Measurements from ENCODE around the gene SLC12A4. TPM values are rescaled to one million over a fixed set of nuclear protein-coding genes. Genes with fewer than 3 reads are reported as not detected.

SLC12A4 gene
- total and polyA plus RNA-seq, 2 of the 13 experiments (the other 11 are each of a cell fraction or from before 2014, with no cell fraction given), result 65.1 to 84.3 TPM

DNA sequence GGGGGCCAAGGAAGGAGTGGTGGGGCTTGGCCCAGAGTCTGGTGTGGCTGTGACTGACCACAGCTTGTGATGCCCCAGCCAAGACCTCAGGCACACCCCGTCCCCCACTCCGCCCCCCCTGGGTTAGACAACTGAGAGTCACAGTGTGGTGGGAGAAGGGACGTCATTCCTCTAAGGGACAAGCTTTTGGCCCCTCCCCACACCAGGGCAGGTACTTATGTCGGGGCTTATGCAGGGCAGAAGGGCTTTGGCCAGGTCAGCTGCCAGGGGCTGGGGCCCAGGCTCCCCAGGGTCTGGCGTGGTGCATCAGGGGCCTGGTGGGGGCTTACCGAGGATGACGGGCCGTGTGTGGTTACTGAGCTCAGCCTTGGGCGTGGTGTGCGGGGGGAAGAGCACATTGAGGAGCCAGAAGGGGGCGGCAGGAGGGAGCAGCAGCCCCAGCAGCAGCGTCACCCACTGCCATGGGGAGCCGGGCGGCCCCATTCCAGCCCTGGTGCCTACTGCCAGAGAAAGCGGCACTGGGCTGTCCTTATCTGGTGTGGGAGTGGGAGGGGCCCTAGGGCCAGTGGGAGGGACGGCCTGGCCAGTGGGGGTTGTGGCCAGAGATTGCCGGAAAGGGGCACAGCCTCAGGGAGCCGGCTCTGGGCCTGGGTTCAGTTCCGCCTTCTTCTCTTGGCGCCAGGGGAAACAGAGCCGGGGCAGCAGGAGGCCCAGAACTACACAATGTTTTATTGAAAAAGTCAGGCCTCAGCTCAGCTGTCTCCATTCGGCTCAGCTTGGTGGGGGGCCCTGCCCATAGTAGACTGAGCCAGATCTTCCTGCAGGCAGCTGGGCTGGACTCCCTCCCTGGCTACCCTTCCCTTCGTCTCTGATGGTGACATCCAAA lies 24.6 kb downstream of the SLC12A4 start, which contains the start of gene LCAT (continued):
- 0 out of 2 replicates have a peak, but pooled peaks have one; percentile 51 for TF ChIP-seq SETDB1 (CRISPR knock-in tag; IDR thresholded peaks at IDR 0.05; ENCODE audit: borderline replicate concordance)
- peak; percentile 95 for TF ChIP-seq ZNF607 (CRISPR knock-in tag; IDR thresholded peaks at IDR 0.05; ENCODE audit: borderline replicate concordance)
- no peak for TF ChIP-seq NFE2 (CRISPR knock-in tag; IDR thresholded peaks at IDR 0.05)
- TF ChIP-seq, protein P1, sequence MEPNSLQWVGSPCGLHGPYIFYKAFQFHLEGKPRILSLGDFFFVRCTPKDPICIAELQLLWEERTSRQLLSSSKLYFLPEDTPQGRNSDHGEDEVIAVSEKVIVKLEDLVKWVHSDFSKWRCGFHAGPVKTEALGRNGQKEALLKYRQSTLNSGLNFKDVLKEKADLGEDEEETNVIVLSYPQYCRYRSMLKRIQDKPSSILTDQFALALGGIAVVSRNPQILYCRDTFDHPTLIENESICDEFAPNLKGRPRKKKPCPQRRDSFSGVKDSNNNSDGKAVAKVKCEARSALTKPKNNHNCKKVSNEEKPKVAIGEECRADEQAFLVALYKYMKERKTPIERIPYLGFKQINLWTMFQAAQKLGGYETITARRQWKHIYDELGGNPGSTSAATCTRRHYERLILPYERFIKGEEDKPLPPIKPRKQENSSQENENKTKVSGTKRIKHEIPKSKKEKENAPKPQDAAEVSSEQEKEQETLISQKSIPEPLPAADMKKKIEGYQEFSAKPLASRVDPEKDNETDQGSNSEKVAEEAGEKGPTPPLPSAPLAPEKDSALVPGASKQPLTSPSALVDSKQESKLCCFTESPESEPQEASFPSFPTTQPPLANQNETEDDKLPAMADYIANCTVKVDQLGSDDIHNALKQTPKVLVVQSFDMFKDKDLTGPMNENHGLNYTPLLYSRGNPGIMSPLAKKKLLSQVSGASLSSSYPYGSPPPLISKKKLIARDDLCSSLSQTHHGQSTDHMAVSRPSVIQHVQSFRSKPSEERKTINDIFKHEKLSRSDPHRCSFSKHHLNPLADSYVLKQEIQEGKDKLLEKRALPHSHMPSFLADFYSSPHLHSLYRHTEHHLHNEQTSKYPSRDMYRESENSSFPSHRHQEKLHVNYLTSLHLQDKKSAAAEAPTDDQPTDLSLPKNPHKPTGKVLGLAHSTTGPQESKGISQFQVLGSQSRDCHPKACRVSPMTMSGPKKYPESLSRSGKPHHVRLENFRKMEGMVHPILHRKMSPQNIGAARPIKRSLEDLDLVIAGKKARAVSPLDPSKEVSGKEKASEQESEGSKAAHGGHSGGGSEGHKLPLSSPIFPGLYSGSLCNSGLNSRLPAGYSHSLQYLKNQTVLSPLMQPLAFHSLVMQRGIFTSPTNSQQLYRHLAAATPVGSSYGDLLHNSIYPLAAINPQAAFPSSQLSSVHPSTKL (CRISPR knock-in tag; IDR thresholded peaks at IDR 0.05), result peak; percentile 37; the same call in 1 of the 2 replicates
- TF ChIP-seq NFKBIZ (CRISPR knock-in tag; IDR thresholded peaks at IDR 0.05), result no peak
- no peak for TF ChIP-seq ZNF232 (CRISPR knock-in tag; IDR thresholded peaks at IDR 0.05; ENCODE audit: borderline replicate concordance)
- TF ChIP-seq ZNF530 (CRISPR knock-in tag; IDR thresholded peaks at IDR 0.05; ENCODE audit: low read depth), result no peak
- peak; percentile 24; the same call in 1 of the 2 replicates for TF ChIP-seq TBX2 (CRISPR knock-in tag; IDR thresholded peaks at IDR 0.05; ENCODE audit: borderline replicate concordance)
- peak; percentile 80 for TF ChIP-seq AHR (CRISPR knock-in tag; IDR thresholded peaks at IDR 0.05)
- TF ChIP-seq TGIF2 (CRISPR knock-in tag; IDR thresholded peaks at IDR 0.05), result peak; percentile 60; the same call in 1 of the 2 replicates
- TF ChIP-seq MTA1 (CRISPR knock-in tag; IDR thresholded peaks at IDR 0.05; ENCODE audit: borderline replicate concordance), result peak; percentile 14; the same call in 1 of the 2 replicates
- TF ChIP-seq HOXA9 (CRISPR knock-in tag; IDR thresholded peaks at IDR 0.05; ENCODE audit: borderline replicate concordance), result no peak
- TF ChIP-seq, protein P2, sequence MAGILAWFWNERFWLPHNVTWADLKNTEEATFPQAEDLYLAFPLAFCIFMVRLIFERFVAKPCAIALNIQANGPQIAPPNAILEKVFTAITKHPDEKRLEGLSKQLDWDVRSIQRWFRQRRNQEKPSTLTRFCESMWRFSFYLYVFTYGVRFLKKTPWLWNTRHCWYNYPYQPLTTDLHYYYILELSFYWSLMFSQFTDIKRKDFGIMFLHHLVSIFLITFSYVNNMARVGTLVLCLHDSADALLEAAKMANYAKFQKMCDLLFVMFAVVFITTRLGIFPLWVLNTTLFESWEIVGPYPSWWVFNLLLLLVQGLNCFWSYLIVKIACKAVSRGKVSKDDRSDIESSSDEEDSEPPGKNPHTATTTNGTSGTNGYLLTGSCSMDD (CRISPR knock-in tag; IDR thresholded peaks at IDR 0.05), result no peak
- TF ChIP-seq ZNF451 (CRISPR knock-in tag; IDR thresholded peaks at IDR 0.05), result peak; percentile 76; the same call in 1 of the 2 replicates
- peak; percentile 94 for TF ChIP-seq ZNF501 (CRISPR knock-in tag; IDR thresholded peaks at IDR 0.05)
- TF ChIP-seq, protein P3, sequence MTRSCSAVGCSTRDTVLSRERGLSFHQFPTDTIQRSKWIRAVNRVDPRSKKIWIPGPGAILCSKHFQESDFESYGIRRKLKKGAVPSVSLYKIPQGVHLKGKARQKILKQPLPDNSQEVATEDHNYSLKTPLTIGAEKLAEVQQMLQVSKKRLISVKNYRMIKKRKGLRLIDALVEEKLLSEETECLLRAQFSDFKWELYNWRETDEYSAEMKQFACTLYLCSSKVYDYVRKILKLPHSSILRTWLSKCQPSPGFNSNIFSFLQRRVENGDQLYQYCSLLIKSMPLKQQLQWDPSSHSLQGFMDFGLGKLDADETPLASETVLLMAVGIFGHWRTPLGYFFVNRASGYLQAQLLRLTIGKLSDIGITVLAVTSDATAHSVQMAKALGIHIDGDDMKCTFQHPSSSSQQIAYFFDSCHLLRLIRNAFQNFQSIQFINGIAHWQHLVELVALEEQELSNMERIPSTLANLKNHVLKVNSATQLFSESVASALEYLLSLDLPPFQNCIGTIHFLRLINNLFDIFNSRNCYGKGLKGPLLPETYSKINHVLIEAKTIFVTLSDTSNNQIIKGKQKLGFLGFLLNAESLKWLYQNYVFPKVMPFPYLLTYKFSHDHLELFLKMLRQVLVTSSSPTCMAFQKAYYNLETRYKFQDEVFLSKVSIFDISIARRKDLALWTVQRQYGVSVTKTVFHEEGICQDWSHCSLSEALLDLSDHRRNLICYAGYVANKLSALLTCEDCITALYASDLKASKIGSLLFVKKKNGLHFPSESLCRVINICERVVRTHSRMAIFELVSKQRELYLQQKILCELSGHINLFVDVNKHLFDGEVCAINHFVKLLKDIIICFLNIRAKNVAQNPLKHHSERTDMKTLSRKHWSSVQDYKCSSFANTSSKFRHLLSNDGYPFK (CRISPR knock-in tag; IDR thresholded peaks at IDR 0.05; ENCODE audit: borderline replicate concordance), result peak; percentile 80; the same call in 1 of the 2 replicates
- 0 out of 2 replicates have a peak, but pooled peaks have one; percentile 23 for TF ChIP-seq U2AF2 (IDR thresholded peaks at IDR 0.05; ENCODE audit: low read depth, low read length)
- peak; percentile 82 for TF ChIP-seq ZNF350 (CRISPR knock-in tag; IDR thresholded peaks at IDR 0.05; ENCODE audit: borderline replicate concordance, low read depth)
- TF ChIP-seq ELF3 (CRISPR knock-in tag; IDR thresholded peaks at IDR 0.05), result peak; percentile 66
- 0 out of 2 replicates have a peak, but pooled peaks have one; percentile 65 for TF ChIP-seq ARID2 (CRISPR knock-in tag; IDR thresholded peaks at IDR 0.05; ENCODE audit: borderline replicate concordance)
- TF ChIP-seq ZNF24 (IDR thresholded peaks at IDR 0.05), result 0 out of 2 replicates have a peak, but pooled peaks have one; percentile 4
- peak; percentile 69 for TF ChIP-seq SRF (IDR thresholded peaks at IDR 0.05; ENCODE audit: low read depth, low read length)
